ENCODE results near the gene GNG14.

Gene GNG14

DNA sequence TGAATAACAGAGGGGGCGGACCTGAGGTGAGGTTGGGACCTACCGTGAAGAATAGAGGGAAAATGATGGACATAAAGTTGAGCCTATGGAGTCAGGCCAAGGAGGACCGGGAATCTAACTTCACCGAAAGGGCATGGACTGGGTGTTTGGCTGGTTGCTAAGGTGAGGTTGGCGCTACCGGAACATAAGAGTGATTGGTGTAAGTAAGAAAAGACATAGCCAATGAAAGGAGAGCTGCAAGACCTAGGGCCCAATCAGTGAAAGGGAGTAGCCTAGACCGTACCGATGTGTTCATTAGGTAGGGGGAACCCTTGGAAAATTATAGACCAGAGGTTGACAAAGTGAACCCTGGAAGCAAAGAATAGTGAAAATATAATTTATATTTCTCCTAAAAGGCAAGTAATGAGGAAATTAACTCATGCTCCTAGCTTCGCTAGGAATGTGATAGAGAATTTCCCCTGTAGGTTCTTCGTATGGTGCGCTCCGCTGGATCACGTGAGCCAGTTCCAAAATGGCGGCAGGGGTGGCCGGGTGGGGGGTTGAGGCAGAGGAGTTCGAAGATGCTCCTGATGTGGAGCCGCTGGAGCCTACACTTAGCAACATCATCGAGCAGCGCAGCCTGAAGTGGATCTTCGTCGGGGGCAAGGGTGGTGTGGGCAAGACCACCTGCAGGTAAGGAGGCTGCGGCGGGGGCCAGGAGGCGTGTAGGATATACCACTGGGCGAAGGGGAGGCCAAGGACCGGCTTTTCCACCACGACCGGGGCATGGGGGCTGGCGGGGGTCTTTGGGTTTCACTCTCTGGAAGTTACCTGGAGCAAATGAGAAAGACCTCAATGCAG is 49.4 kb downstream of the GNG14 start, which contains the start of gene GET3:
Gene GET3, plus strand, starts transcription at position 503 of the 840 bp plus-strand sequence. Its CDS starts 9 bp downstream, at position 512.
- DNase-seq (ENCODE audit: insufficient read length, low spot score), result peak; percentile 95
- TF ChIP-seq POLR2A (IDR thresholded peaks at IDR 0.05; ENCODE audit: low read depth, low read length), result peak; percentile 66
- peak; percentile 94 for FAIRE-seq

DNA sequence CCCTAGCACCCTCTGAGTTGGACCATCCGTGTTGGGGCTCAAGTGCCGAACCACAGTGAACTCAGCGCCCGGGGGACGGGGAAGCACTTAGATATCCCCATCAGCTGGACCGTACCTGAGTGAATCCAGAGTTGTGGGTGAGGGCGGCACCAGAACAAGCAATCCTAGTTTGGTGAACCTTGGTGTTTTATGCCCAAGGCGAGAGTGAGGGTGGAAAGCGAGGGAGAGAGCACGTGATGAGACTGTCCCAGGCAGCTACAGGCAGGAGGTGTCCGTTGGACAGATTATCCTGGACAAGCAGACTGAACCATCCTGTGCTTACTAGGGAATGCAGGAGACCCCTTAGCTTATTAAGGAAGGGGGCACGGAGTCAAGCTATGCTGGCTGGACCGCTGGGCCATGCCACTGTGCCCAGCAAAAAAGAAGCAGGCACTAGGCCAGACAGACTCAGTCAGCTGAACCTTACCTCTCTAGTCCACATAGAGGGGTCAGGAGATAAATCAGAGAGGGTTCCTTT is 50.1 kb downstream of the GNG14 start:
- TF ChIP-seq POLR2A (IDR thresholded peaks at IDR 0.05; ENCODE audit: low read depth, low read length), result no peak
- DNase-seq (ENCODE audit: insufficient read length, low spot score) (no peak), FAIRE-seq (no peak)
